Neuronal stem cell (in vitro differentiated cells): ENCODE results near the gene EXOC8.

Source experiments
- DNase-seq: peaks from one replicate; pipeline ENCODE4 v3.0.0-alpha.2; 2013; ENCODE audit warnings: low spot score
- H2AFZ ChIP-seq: one replicate; pipeline ENCODE4 v1.6.1; 2013; ENCODE audit warnings: mild to moderate bottlenecking, low read length, inconsistent platforms
- H2AK5ac ChIP-seq: 2 replicates; pipeline ENCODE4 v1.6.1; 2013; ENCODE audit warnings: low read depth, mild to moderate bottlenecking, inconsistent platforms, low read length, moderate library complexity, mixed read lengths
- H2BK120ac ChIP-seq: 2 replicates; pipeline ENCODE4 v1.6.1; 2013; ENCODE audit warnings: low read depth, mild to moderate bottlenecking, inconsistent platforms, low read length, moderate library complexity, mixed read lengths
- H2BK12ac ChIP-seq: one replicate; pipeline ENCODE4 v1.6.1; 2013; ENCODE audit warnings: low read length, inconsistent platforms
- H2BK15ac ChIP-seq: 2 replicates; pipeline ENCODE4 v1.6.1; 2013; ENCODE audit warnings: mild to moderate bottlenecking, low read length, inconsistent platforms, mixed read lengths
- H2BK5ac ChIP-seq: one replicate; pipeline ENCODE4 v1.6.1; 2013; ENCODE audit warnings: inconsistent platforms, mild to moderate bottlenecking, low read length, moderate library complexity
- H3K14ac ChIP-seq: one replicate; pipeline ENCODE4 v1.6.1; 2013; ENCODE audit warnings: low read length, inconsistent platforms
- H3K18ac ChIP-seq: 2 replicates; pipeline ENCODE4 v1.6.1; 2013; ENCODE audit warnings: low read length, inconsistent platforms
- H3K23ac ChIP-seq: 2 replicates; pipeline ENCODE4 v1.6.1; 2013; ENCODE audit warnings: low read depth, mild to moderate bottlenecking, mixed read lengths, low read length, inconsistent platforms; ENCODE audit not compliant: poor library complexity
- H3K27ac ChIP-seq: replicated peaks from 3 replicates; pipeline ENCODE4 v1.5.1; 2013; ENCODE audit warnings: low read length, inconsistent platforms
- H3K27me3 ChIP-seq, 3 experiments: 2 replicates each; pipeline ENCODE4 v1.6.1; 2013; ENCODE audit warnings: low read length in 3 of 3, mild to moderate bottlenecking in 2 of 3, inconsistent platforms in 1 of 3, low read depth in 1 of 3, mixed read lengths in 1 of 3, moderate library complexity in 1 of 3; ENCODE audit not compliant: control insufficient read depth in 3 of 3, insufficient read depth in 3 of 3
- H3K36me3 ChIP-seq, 2 donors: replicated peaks in 1 of 2; 2 replicates each; pipeline ENCODE4 v1.6.1; 2013; ENCODE audit warnings: low read length in 2 of 2; ENCODE audit not compliant: control insufficient read depth in 2 of 2, insufficient read depth in 2 of 2
- H3K4ac ChIP-seq: 2 replicates; pipeline ENCODE4 v1.6.1; 2013; ENCODE audit warnings: inconsistent platforms, mild to moderate bottlenecking, low read length, moderate library complexity
- H3K4me1 ChIP-seq, 2 donors: 1 replicate in 1 of 2; 2 replicates in 1 of 2; pipeline ENCODE4 v1.6.1; 2013; ENCODE audit warnings: low read length in 2 of 2, low read depth in 1 of 2; ENCODE audit not compliant: control insufficient read depth in 2 of 2, insufficient read depth in 1 of 2
- H3K4me2 ChIP-seq: one replicate; pipeline ENCODE4 v1.6.1; 2013; ENCODE audit warnings: mild to moderate bottlenecking, low read length, inconsistent platforms; ENCODE audit not compliant: insufficient read depth, poor library complexity, severe bottlenecking
- H3K4me3 ChIP-seq, 2 donors: 2 replicates each; pipeline ENCODE4 v1.5.1; 2013; ENCODE audit warnings: low read length in 2 of 2, mild to moderate bottlenecking in 2 of 2, inconsistent platforms in 1 of 2, moderate library complexity in 1 of 2
- H3K79me1 ChIP-seq: one replicate; pipeline ENCODE4 v1.6.1; 2013; ENCODE audit warnings: low read depth, mild to moderate bottlenecking, inconsistent platforms, low read length, moderate library complexity
- H3K9ac ChIP-seq: one replicate; pipeline ENCODE4 v1.6.1; 2013; ENCODE audit warnings: mild to moderate bottlenecking, low read depth, low read length, inconsistent platforms; ENCODE audit not compliant: poor library complexity
- H3K9me3 ChIP-seq, 2 donors: replicated peaks in 1 of 2; 2 replicates each; pipeline versions ENCODE3 to v1.6.1; 2013; ENCODE audit warnings: low read length in 2 of 2, mild to moderate bottlenecking in 2 of 2, inconsistent platforms in 1 of 2, low read depth in 1 of 2, mixed read lengths in 1 of 2, moderate library complexity in 1 of 2; ENCODE audit not compliant: control insufficient read depth in 2 of 2, insufficient read depth in 1 of 2
- H4K8ac ChIP-seq: one replicate; pipeline ENCODE4 v1.6.1; 2013; ENCODE audit warnings: low read depth, mild to moderate bottlenecking, inconsistent platforms, low read length, moderate library complexity
- H4K91ac ChIP-seq: one replicate; pipeline ENCODE4 v1.6.1; 2013; ENCODE audit warnings: low read length, low read depth, mild to moderate bottlenecking, inconsistent platforms; ENCODE audit not compliant: poor library complexity
- WGBS, 2 donors: extraction: QIAGEN DNeasy Blood & Tissue Kit; methylation state at CpG; one replicate each; pipeline ENCODE4 v1.1.7; 2013; ENCODE audit warnings: missing lambda C conversion rate in 2 of 2, mixed read lengths in 1 of 2; ENCODE audit not compliant: insufficient read length in 2 of 2, insufficient replicate concordance in 1 of 2; ENCODE audit errors: extremely low coverage in 2 of 2; 5-methylcytosine and 5-hydroxymethylcytosine counted together

The EXOC8 gene

GRCh38 chr1:231364192-231364591, 26.5 kb upstream of the EXOC8 start:
- Histone ChIP-seq H3K27me3 (no peaks in the 10 kb centered on the region), H3K9ac (no peak overlapping the region), H3K36me3 (peaks cover 0 to 63% of the 10 kb centered on the region in 2 donors), H2BK5ac (no peak overlapping the region), H2AFZ (no peak overlapping the region), H3K23ac (no peak overlapping the region), H3K4ac (no peak overlapping the region), H2BK120ac (no peak overlapping the region), H2BK15ac (no peak overlapping the region), H4K8ac (no peak overlapping the region), H4K91ac (no peak overlapping the region), H2BK12ac (no peak overlapping the region), H3K4me3 (no peak overlapping the region), H3K27ac (no peak overlapping the region), H3K4me1 (peaks cover 0 to under 1% of the 10 kb centered on the region in 2 donors), H2AK5ac (no peak overlapping the region), H3K79me1 (no peaks in the 10 kb centered on the region), H3K14ac (no peak overlapping the region), H3K18ac (no peak overlapping the region), H3K4me2 (no peak overlapping the region), H3K9me3 (no peaks in the 10 kb centered on the region)
- no CpG with 5 or more reads among the region's 5 CpGs for WGBS, 2 donors
- no peak for DNase-seq

- Histone ChIP-seq H2AK5ac (no peak overlapping the region), H2BK120ac (no peak overlapping the region), H3K27me3 (no peaks in the 10 kb centered on the region), H3K4ac (no peak overlapping the region), H4K91ac (no peak overlapping the region), H2BK5ac (no peak overlapping the region), H2AFZ (no peak overlapping the region), H3K4me3 (no peak overlapping the region), H3K18ac (no peak overlapping the region), H3K79me1 (no peaks in the 10 kb centered on the region), H2BK15ac (no peak overlapping the region), H3K9me3 (no peaks in the 10 kb centered on the region), H3K9ac (no peak overlapping the region), H3K14ac (no peak overlapping the region), H3K23ac (no peak overlapping the region), H3K4me2 (no peak overlapping the region), H2BK12ac (no peak overlapping the region), H4K8ac (no peak overlapping the region), H3K36me3 (peaks cover 0 to 57% of the 10 kb centered on the region in 2 donors), H3K27ac (no peak overlapping the region), H3K4me1 (no peaks in the 10 kb centered on the region)
- WGBS, 2 donors: no CpG with 5 or more reads among the region's 1 CpG
- no peak for DNase-seq
Measured at GRCh38 chr1:231363624-231364023, 26.0 kb upstream of the EXOC8 start.

- no peaks in the 10 kb centered on the region for H3K79me1 ChIP-seq
- H4K91ac ChIP-seq: no peak overlapping the region
- no peak overlapping the region for H2BK15ac ChIP-seq
- no peak for DNase-seq
- no peak overlapping the region for H3K4me3 ChIP-seq
- H3K27me3 ChIP-seq: no peaks in the 10 kb centered on the region
- no peak overlapping the region for H4K8ac ChIP-seq
- no peaks in the 10 kb centered on the region for H3K4me1 ChIP-seq
- H3K27ac ChIP-seq: no peak overlapping the region
- H3K9ac ChIP-seq: no peak overlapping the region
- H3K9me3 ChIP-seq: no peaks in the 10 kb centered on the region
- H3K36me3 ChIP-seq: peaks cover 0 to 45% of the 10 kb centered on the region in 2 donors
- H2BK120ac ChIP-seq: no peak overlapping the region
- H2BK5ac ChIP-seq: no peak overlapping the region
- WGBS, 2 donors: no CpG with 5 or more reads among the region's 1 CpG
- H2AFZ ChIP-seq: no peak overlapping the region
- H3K14ac ChIP-seq: no peak overlapping the region
- H3K18ac ChIP-seq: no peak overlapping the region
- H2BK12ac ChIP-seq: no peak overlapping the region
- no peak overlapping the region for H3K4ac ChIP-seq
- H3K4me2 ChIP-seq: no peak overlapping the region
- no peak overlapping the region for H3K23ac ChIP-seq
- no peak overlapping the region for H2AK5ac ChIP-seq
Measured at GRCh38 chr1:231362325-231362724, 24.7 kb upstream of the EXOC8 start.

GRCh38 chr1:231359113-231359512, 21.5 kb upstream of the EXOC8 start:
- H4K8ac ChIP-seq: no peak overlapping the region
- no peak overlapping the region for H3K4me3 ChIP-seq
- no peaks in the 10 kb centered on the region for H3K27me3 ChIP-seq
- no peak overlapping the region for H2BK12ac ChIP-seq
- H2BK15ac ChIP-seq: no peak overlapping the region
- no peak for DNase-seq
- no peak overlapping the region for H2BK5ac ChIP-seq
- H2AK5ac ChIP-seq: no peak overlapping the region
- H3K79me1 ChIP-seq: no peaks in the 10 kb centered on the region
- no peak overlapping the region for H3K4ac ChIP-seq
- H3K27ac ChIP-seq: no peak overlapping the region
- H4K91ac ChIP-seq: no peak overlapping the region
- no peaks in the 10 kb centered on the region for H3K4me1 ChIP-seq
- H3K4me2 ChIP-seq: no peak overlapping the region
- H2AFZ ChIP-seq: no peak overlapping the region
- H3K9me3 ChIP-seq: no peaks in the 10 kb centered on the region
- no peak overlapping the region for H3K18ac ChIP-seq
- peaks cover 0 to 23% of the 10 kb centered on the region in 2 donors for H3K36me3 ChIP-seq
- no peak overlapping the region for H2BK120ac ChIP-seq
- no peak overlapping the region for H3K23ac ChIP-seq
- no peak overlapping the region for H3K9ac ChIP-seq
- no peak overlapping the region for H3K14ac ChIP-seq
- no CpG with 5 or more reads among the region's 6 CpGs for WGBS, 2 donors
